CD4-positive, CD25-positive, alpha-beta regulatory T cell (primary cell): ENCODE data around the gene MITF. TPM values are rescaled to one million over a fixed set of nuclear protein-coding genes. Genes with fewer than 3 reads are reported as not detected.

Experiments used
- ATAC-seq, 2 donors: fragments of 150-1000 bp; cut with Tn5 transposase; one replicate each; pipeline ENCODE4 v1.10.0; 2021; ENCODE audit warnings: low read depth in 2 of 2, moderate number of reproducible peaks in 2 of 2, moderate library complexity in 1 of 2
- DNase-seq, 3 donors: peaks; one replicate each; pipeline versions ENCODE4 v3.0.0 to v3.0.0-alpha.2; 2012 to 2022; ENCODE audit warnings: mixed read lengths in 1 of 3
- H3K27ac ChIP-seq: one replicate; pipeline ENCODE4 v1.7.0; 2013; ENCODE audit warnings: mild to moderate bottlenecking, low read length; ENCODE audit not compliant: insufficient read depth, poor library complexity, severe bottlenecking
- H3K27me3 ChIP-seq: one replicate; pipeline ENCODE4 v1.7.0; 2013; ENCODE audit warnings: low read length; ENCODE audit not compliant: control insufficient read depth, insufficient read depth
- H3K36me3 ChIP-seq: one replicate; pipeline ENCODE4 v1.7.0; 2013; ENCODE audit warnings: mild to moderate bottlenecking, low read length, moderate library complexity; ENCODE audit not compliant: control insufficient read depth, insufficient read depth
- H3K4me1 ChIP-seq: 2 replicates; pipeline ENCODE4 v1.7.0; 2013; ENCODE audit warnings: mild to moderate bottlenecking, low read length; ENCODE audit not compliant: insufficient read depth, control insufficient read depth, poor library complexity, severe bottlenecking
- H3K4me3 ChIP-seq: one replicate; pipeline ENCODE4 v1.7.0; 2013; ENCODE audit warnings: low read depth, mild to moderate bottlenecking, low read length, moderate library complexity
- H3K9me3 ChIP-seq, 2 experiments: 1 replicate in 1 of 2; 2 replicates in 1 of 2; pipeline ENCODE4 v1.7.0; 2013; ENCODE audit warnings: low read length in 2 of 2, mild to moderate bottlenecking in 1 of 2, moderate library complexity in 1 of 2; ENCODE audit not compliant: control insufficient read depth in 2 of 2
- H3K27ac Mint-ChIP-seq, 3 donors: one replicate each; pipeline ENCODE4 v1.8.0; 2020 to 2022; ENCODE audit warnings: mild to moderate bottlenecking in 3 of 3, mixed read lengths in 3 of 3, moderate library complexity in 2 of 3
- H3K27me3 Mint-ChIP-seq: one replicate; pipeline ENCODE4 v1.8.0; 2022; ENCODE audit warnings: mild to moderate bottlenecking, mixed read lengths
- H3K36me3 Mint-ChIP-seq: one replicate; pipeline ENCODE4 v1.8.0; 2020; ENCODE audit warnings: mixed read lengths
- H3K4me1 Mint-ChIP-seq, 4 donors: one replicate each; pipeline ENCODE4 v1.8.0; 2020 to 2022; ENCODE audit warnings: mixed read lengths in 4 of 4, mild to moderate bottlenecking in 1 of 4
- H3K4me3 Mint-ChIP-seq, 4 donors: one replicate each; pipeline ENCODE4 v1.8.0; 2020 to 2022; ENCODE audit warnings: mild to moderate bottlenecking in 4 of 4, mixed read lengths in 4 of 4, moderate library complexity in 3 of 4
- H3K9me3 Mint-ChIP-seq, 7 donors: one replicate each; pipeline ENCODE4 v1.8.0; 2020 to 2022; ENCODE audit warnings: mixed read lengths in 7 of 7, mild to moderate bottlenecking in 3 of 7, moderate library complexity in 2 of 7
- polyA plus RNA-seq, 4 donors: library from polyadenylated mRNA; unstranded; fragments of 300-500 nt; fragmentation: Illumina TruSeq; gene quantifications; one replicate each; pipeline ENCODE4 v1.2.3, GENCODE V29; 2021
- total RNA-seq: library from RNA; stranded (reverse); gene quantifications from one replicate; pipeline ENCODE4 v1.2.3, GENCODE V29; 2022

Gene MITF
- total and polyA plus RNA-seq, 5 donors from 2014 or later = 0.44 TPM; not detected in 4

DNA sequence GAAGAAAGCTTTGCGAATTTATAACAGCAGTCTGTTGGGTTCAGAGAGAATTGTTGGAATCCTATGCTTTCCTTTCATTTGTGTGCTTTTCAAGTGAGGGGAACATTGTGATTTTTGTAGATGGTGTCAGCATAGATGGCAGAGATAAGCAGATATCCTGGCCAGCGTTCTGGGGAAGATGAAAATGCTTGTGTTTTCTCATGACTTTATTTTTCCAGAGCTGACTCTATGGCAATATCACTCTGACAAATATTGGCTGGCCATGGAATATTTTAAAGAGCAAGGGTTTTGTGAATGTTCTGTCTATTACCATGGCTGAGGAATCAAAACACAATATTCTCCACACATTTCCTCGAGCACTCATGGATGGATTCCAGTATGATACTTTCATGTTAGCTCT lies 108.8 kb downstream of the MITF start:
- ATAC-seq (no peak), DNase-seq (no peak)
- H3K27me3 ChIP-seq = no peaks in the 10 kb centered on the region
- H3K27ac ChIP-seq = no peak overlapping the region
- H3K27ac Mint-ChIP-seq = no peak overlapping the region
- H3K27me3 Mint-ChIP-seq = no peaks in the 10 kb centered on the region
- no peaks in the 10 kb centered on the region for H3K36me3 Mint-ChIP-seq
- no peaks in the 10 kb centered on the region for H3K36me3 ChIP-seq
- no peak overlapping the region for H3K4me3 ChIP-seq
- H3K9me3 ChIP-seq = no peaks in the 10 kb centered on the region
- peaks cover 0 to 10% (median 1%) of the 10 kb centered on the region in 7 donors for H3K9me3 Mint-ChIP-seq
- no peaks in the 10 kb centered on the region for H3K4me1 Mint-ChIP-seq
- H3K4me3 Mint-ChIP-seq = no peak overlapping the region
- no peaks in the 10 kb centered on the region for H3K4me1 ChIP-seq

DNA sequence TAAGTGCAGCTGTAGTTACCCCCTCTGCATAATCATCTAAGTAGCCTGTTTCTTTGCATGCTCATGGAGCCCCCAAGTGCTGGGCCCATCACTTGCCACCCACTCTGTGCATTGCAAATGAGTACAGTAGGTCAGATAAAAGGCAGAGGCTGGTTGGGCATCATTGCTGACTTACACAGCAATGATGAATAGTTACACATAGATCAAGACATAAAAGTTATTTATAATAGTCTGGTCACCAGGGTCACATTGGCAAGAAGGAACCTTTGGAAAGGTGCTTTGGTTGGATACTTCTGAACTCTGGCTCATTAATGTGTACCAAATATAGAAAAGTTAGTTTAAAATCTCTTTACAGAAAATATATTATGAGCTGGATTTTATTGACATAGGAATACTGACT lies 111.6 kb downstream of the MITF start:
- Mint-ChIP-seq H3K4me1 (no peaks in the 10 kb centered on the region), H3K27me3 (no peaks in the 10 kb centered on the region), H3K9me3 (peaks cover 0 to 3% (median 0%) of the 10 kb centered on the region in 7 donors), H3K27ac (no peak overlapping the region), H3K4me3 (no peak overlapping the region), H3K36me3 (no peaks in the 10 kb centered on the region)
- Histone ChIP-seq H3K27ac (no peak overlapping the region), H3K4me3 (no peak overlapping the region), H3K9me3 (no peaks in the 10 kb centered on the region), H3K4me1 (no peaks in the 10 kb centered on the region), H3K27me3 (no peaks in the 10 kb centered on the region), H3K36me3 (no peaks in the 10 kb centered on the region)
- DNase-seq (no peak), ATAC-seq (no peak)

DNA sequence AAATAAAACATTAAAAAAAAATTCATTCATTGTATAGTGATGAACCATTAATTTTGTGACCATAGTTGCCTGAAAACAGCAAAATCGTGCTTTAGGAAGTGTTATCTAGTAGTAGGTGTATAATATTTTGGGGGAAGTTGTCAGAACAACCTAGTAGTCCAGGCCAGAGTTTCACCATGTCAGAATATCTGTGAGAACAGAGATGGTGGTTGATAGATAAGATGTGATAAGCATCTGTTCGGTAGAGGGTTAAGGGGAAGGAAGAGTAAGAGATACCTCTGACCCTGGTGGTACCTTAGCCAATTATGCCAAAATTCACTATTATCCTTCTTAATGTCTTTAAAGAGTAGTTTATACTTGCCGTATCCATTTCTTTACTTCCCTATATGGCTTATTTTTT lies 113.8 kb downstream of the MITF start:
- H3K4me1 Mint-ChIP-seq = no peaks in the 10 kb centered on the region
- no peaks in the 10 kb centered on the region for H3K36me3 Mint-ChIP-seq
- H3K9me3 Mint-ChIP-seq = peaks cover 0 to 3% (median 0%) of the 10 kb centered on the region in 7 donors
- H3K27me3 ChIP-seq = no peaks in the 10 kb centered on the region
- no peaks in the 10 kb centered on the region for H3K27me3 Mint-ChIP-seq
- H3K27ac Mint-ChIP-seq = no peak overlapping the region
- DNase-seq = no peak
- no peaks in the 10 kb centered on the region for H3K9me3 ChIP-seq
- no peak overlapping the region for H3K4me3 ChIP-seq
- no peaks in the 10 kb centered on the region for H3K4me1 ChIP-seq
- H3K27ac ChIP-seq = no peak overlapping the region
- no peak for ATAC-seq
- H3K4me3 Mint-ChIP-seq = no peak overlapping the region
- H3K36me3 ChIP-seq = no peaks in the 10 kb centered on the region

DNA sequence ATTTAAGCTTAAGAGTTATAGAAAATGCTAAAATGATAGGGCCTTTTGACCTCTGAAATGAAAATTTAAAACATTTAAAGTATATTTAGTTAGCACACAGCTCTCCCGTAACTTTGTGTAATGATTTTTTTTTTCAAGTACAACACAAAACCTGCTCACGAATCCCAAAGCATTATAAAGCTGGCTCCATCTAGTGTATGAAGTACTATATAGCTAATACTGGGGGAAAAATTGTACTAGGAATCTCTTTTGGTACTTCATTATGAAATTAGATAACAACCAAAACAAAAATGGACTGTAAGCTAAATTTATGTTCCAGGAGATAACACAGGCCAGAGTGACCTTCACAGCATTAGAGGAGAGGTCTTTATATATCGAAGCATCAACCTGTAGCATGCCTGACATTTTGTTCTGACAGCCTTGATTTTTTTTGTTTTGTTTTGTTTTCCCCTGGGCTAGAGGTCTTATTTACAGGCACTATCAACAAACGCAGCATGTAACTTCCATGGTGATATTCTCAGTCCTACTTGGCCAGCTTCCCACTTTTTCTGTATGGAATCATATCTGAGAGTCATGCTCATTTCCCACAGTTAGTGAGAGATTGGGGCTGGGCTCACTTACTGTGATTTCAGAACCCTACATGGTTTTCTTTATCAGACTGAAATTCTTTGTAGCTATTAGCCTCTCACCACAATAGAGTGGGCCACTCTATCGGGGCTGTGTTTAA lies 116.3 kb downstream of the MITF start:
- no peaks in the 10 kb centered on the region for H3K27me3 ChIP-seq
- DNase-seq = no peak
- ATAC-seq = no peak
- Mint-ChIP-seq H3K27ac (no peak overlapping the region), H3K4me3 (no peak overlapping the region), H3K27me3 (no peaks in the 10 kb centered on the region), H3K9me3 (peaks cover 0 to 4% (median 0%) of the 10 kb centered on the region in 7 donors), H3K4me1 (no peaks in the 10 kb centered on the region), H3K36me3 (no peaks in the 10 kb centered on the region)
- no peaks in the 10 kb centered on the region for H3K9me3 ChIP-seq
- H3K27ac ChIP-seq = no peak overlapping the region
- H3K4me1 ChIP-seq = no peaks in the 10 kb centered on the region
- no peaks in the 10 kb centered on the region for H3K36me3 ChIP-seq
- H3K4me3 ChIP-seq = no peak overlapping the region

DNA sequence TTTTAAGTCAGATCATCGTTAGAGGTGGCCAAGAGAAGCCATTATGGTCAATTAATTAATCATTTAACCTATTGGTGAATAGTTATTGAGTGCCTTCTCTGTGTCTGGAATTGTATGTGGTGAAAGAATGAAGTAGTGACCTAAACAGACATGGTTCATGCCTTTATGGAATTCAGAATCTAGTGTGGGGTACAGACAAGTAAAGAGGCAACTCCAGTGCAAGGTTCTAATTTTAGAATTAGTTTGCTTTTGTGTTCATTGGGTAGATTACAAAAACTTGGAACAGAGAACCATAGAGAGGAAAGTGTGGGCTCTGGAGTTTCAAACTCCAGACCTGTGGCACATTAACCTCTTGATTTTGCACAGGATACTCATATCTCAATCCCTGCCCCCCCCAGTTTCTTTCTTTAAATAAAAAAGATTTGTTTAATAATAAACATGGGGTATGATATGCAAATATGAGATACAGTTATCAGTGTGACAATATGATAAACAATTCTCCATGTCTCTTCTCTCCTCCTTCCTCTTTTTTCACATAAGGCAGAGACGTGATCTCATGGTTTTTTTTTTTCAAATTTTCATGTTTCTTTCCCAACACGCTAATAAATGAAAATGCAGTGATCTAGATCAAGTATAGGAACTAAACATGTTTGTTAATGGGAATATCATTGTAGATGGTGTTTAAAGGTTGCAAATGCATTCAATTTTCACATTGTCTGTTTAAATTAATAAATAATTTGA lies 117.9 kb downstream of the MITF start:
- Mint-ChIP-seq H3K27ac (no peak overlapping the region), H3K9me3 (peaks cover 0 to 4% (median 0%) of the 10 kb centered on the region in 7 donors), H3K36me3 (no peaks in the 10 kb centered on the region), H3K4me3 (no peak overlapping the region), H3K4me1 (no peaks in the 10 kb centered on the region), H3K27me3 (no peaks in the 10 kb centered on the region)
- H3K9me3 ChIP-seq = no peaks in the 10 kb centered on the region
- H3K36me3 ChIP-seq = no peaks in the 10 kb centered on the region
- DNase-seq = no peak
- H3K27ac ChIP-seq = no peak overlapping the region
- H3K4me1 ChIP-seq = no peaks in the 10 kb centered on the region
- no peaks in the 10 kb centered on the region for H3K27me3 ChIP-seq
- ATAC-seq = no peak
- no peak overlapping the region for H3K4me3 ChIP-seq

DNA sequence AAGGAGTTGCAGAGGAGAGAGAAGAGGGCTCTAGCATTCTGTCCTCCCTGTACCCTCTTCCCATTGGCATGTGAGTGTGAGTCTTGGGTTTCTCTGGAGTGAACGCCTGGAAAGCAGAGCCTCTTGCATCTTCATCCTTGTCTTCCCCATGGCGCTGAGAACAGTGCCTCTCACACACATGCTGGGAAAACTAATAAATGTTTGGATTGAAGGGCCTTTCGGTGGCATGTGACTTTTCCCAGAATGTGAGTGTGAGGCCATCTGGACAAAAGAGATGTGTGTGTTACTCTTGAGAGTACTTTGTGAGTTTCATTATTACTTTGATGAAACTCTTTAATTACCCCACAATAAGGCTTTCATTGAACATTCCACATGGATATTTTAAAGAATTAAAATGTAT lies 122.3 kb downstream of the MITF start:
- Mint-ChIP-seq H3K9me3 (peaks cover 0 to 2% (median 0%) of the 10 kb centered on the region in 7 donors), H3K4me3 (no peak overlapping the region), H3K27me3 (no peaks in the 10 kb centered on the region), H3K36me3 (no peaks in the 10 kb centered on the region), H3K4me1 (no peaks in the 10 kb centered on the region), H3K27ac (no peak overlapping the region)
- Histone ChIP-seq H3K4me1 (no peaks in the 10 kb centered on the region), H3K36me3 (no peaks in the 10 kb centered on the region), H3K9me3 (no peaks in the 10 kb centered on the region), H3K4me3 (no peak overlapping the region), H3K27ac (no peak overlapping the region), H3K27me3 (peaks cover 2% of the 10 kb centered on the region)
- DNase-seq (no peak), ATAC-seq (no peak)

DNA sequence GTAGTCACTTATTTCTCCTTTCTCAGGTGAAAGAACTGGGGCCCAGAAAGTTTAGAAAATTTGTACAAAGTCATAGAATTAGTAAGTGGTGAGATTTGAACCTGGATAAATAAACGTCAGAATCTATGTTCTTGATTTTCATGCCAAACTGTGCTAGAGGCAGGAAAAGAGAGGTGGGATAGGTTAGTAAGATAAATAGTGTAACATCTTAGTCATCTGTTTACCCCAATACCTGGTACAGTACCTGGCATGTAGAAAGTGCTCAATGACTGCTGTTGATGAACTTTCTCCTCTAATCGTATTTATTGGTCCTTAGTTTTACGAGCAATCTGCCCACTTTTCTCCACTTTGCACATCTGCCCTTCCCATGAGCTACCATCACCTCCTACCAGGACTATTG lies 124.9 kb downstream of the MITF start:
- Mint-ChIP-seq H3K27ac (no peak overlapping the region), H3K36me3 (no peaks in the 10 kb centered on the region), H3K27me3 (no peaks in the 10 kb centered on the region), H3K9me3 (peaks cover 0 to 2% (median 0%) of the 10 kb centered on the region in 7 donors), H3K4me3 (no peak overlapping the region), H3K4me1 (no peaks in the 10 kb centered on the region)
- H3K4me3 ChIP-seq = no peak overlapping the region
- DNase-seq (no peak), ATAC-seq (no peak)
- H3K27ac ChIP-seq = no peak overlapping the region
- H3K36me3 ChIP-seq = no peaks in the 10 kb centered on the region
- H3K4me1 ChIP-seq = no peaks in the 10 kb centered on the region
- H3K9me3 ChIP-seq = no peaks in the 10 kb centered on the region
- peaks cover 2% of the 10 kb centered on the region for H3K27me3 ChIP-seq

DNA sequence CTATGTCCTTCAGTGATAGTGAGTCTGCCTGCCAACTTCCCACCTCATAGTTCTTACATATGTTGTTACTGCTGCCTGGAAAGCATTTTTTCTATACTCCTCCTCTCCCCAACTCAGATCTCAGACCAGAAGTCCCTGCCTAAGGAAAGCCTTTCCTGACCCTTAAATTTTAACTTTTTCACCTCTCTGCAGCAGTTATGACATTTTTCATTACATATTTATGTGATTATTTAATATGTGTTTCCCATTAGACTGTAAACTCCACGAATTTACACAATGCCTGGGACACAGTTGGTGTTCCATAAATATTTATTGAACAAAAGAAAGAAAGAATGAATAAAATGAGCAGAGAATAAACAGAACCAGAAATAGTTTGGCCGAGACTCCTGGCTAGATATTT lies 125.5 kb downstream of the MITF start:
- Mint-ChIP-seq H3K27me3 (no peaks in the 10 kb centered on the region), H3K27ac (no peak overlapping the region), H3K4me1 (no peaks in the 10 kb centered on the region), H3K36me3 (no peaks in the 10 kb centered on the region), H3K9me3 (peaks cover 0 to 2% (median 0%) of the 10 kb centered on the region in 7 donors), H3K4me3 (no peak overlapping the region)
- H3K9me3 ChIP-seq = no peaks in the 10 kb centered on the region
- no peak for ATAC-seq
- no peak overlapping the region for H3K4me3 ChIP-seq
- DNase-seq = no peak
- H3K4me1 ChIP-seq = no peaks in the 10 kb centered on the region
- peaks cover 2% of the 10 kb centered on the region for H3K27me3 ChIP-seq
- no peak overlapping the region for H3K27ac ChIP-seq
- H3K36me3 ChIP-seq = no peaks in the 10 kb centered on the region
